Right forelimb (tissue), 1 donor: ENCODE measurements around the gene CDK2AP2.

ENCODE experiments used
- DNase-seq: peaks from one replicate; pipeline ENCODE4 v3.0.0-alpha.2; 2018

The CDK2AP2 gene

GRCh38 chr11:67464411-67465188 lies 43.4 kb downstream of the CDK2AP2 start:
- peak; percentile 86 for DNase-seq

GRCh38 chr11:67463680-67464410 lies 44.1 kb downstream of the CDK2AP2 start:
- DNase-seq, result no peak

GRCh38 chr11:67463186-67463585 lies 44.8 kb downstream of the CDK2AP2 start:
- DNase-seq, result no peak

- DNase-seq, result no peak
Observed at GRCh38 chr11:67458266-67458665, 49.7 kb downstream of the CDK2AP2 start.

GRCh38 chr11:67457453-67457852 lies 50.5 kb downstream of the CDK2AP2 start:
- no peak for DNase-seq
